Right renal cortex interstitium (tissue), 3 donors: ENCODE results near the gene NACC1. TPM values are rescaled to one million over a fixed set of nuclear protein-coding genes. Genes with fewer than 3 reads are reported as not detected.
A peak's percentile ranks its signal among the peaks of the same experiment; 100 is the strongest.

Source experiments
- DNase-seq, 3 donors: peaks; one replicate each; pipeline ENCODE4 v3.0.0-alpha.2; 2013; ENCODE audit warnings: low read depth in 3 of 3, low spot score in 2 of 3
- polyA plus RNA-seq, 3 donors: library from polyadenylated mRNA; unstranded; fragments of 120-200 nt; gene quantifications; one replicate each; pipeline ENCODE4 v1.2.1, GENCODE V29; 2013; ENCODE audit not compliant: insufficient read length in 3 of 3

Gene NACC1
- 10 to 100 TPM; 18.3 to 23.9 (median 21.2) TPM for polyA plus RNA-seq

GRCh38 chr19:13117772-13118423 lies at the start of gene NACC1:
Gene NACC1 (plus strand): TSS chr19:13118264. CDS start chr19:13135208, 16,944 bp downstream.
- peak in 2 of 3 donors; percentile 76 to 77 for DNase-seq

- DNase-seq = no peak
These were observed 48.4 kb upstream of the NACC1 start for GRCh38 chr19:13069415-13070359.

GRCh38 chr19:13070425-13071140 lies 47.5 kb upstream of the NACC1 start:
- no peak for DNase-seq

- DNase-seq = no peak
These were observed 46.4 kb upstream of the NACC1 start for GRCh38 chr19:13071444-13072187.

- no peak for DNase-seq
These were observed 45.7 kb upstream of the NACC1 start for GRCh38 chr19:13072188-13072908.

DNA sequence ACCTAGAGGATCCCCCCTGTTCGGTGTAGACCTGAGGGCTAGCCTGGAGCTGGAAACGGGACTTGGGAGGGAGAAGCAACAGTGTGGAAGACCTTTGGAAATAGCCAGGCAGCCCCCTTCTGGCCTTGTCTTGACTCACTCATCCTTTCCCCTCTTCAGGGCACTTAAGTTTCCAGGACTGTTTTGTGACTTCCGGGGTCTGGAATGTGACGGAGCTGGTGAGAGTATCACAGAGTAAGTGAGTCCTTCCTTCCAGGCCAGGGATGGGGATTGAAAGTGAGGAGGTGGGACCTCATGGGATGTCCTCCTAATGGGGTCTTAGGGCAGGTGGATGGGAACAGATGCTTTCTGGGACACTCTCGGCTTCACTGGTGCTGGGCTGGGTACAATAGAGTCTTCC lies 44.8 kb upstream of the NACC1 start:
- no peak for DNase-seq

- DNase-seq = no peak
These were observed 43.7 kb upstream of the NACC1 start for GRCh38 chr19:13074378-13074777.

- DNase-seq = no peak
These were observed 41.7 kb upstream of the NACC1 start for GRCh38 chr19:13076320-13076719.

DNA sequence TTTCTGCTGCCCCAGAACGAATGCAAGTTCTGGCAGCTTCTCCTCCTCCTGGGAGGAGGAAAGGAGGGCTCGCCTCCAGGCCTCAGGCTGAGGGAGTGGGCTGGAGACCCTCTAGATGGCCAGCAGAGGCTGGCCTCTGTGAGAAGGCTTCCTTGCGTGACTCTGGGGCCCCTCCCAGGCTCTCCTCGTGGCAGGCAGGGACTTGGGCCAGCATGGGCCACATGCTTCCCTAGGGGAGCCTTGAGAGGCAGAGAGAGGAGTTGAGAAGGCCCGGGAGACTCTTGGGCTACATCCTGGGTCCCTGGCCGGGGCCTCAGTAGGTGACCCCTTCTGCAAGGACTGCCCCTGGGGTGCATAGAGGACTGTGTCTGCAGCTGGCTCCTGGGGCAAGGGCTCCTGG lies 41.3 kb upstream of the NACC1 start:
- no peak for DNase-seq

DNA sequence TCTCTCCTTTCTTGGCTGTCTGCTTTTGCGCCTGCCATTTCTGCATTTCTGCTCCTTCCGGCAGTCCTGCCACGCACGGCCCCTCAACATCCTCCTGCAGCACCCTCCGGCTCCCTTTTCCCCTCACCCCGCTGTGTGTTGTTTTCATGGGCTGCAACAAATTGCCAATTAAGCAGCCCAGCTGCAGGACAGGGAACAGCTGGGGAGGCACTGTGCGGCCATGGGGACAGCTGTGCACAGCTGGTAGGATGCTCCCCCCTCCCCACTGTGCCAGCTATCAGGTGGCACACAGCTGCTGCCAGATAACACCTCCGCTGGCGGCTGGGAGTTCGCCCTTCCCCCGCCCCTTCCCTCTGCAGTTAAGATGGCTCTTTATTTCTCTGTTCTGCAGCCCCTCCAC lies 40.8 kb upstream of the NACC1 start:
- no peak for DNase-seq

- DNase-seq = no peak
These were observed 39.7 kb upstream of the NACC1 start for GRCh38 chr19:13078381-13078780.

- no peak for DNase-seq
These were observed 39.0 kb upstream of the NACC1 start for GRCh38 chr19:13078897-13079541.

GRCh38 chr19:13079542-13079986 lies 38.5 kb upstream of the NACC1 start:
- no peak for DNase-seq

DNA sequence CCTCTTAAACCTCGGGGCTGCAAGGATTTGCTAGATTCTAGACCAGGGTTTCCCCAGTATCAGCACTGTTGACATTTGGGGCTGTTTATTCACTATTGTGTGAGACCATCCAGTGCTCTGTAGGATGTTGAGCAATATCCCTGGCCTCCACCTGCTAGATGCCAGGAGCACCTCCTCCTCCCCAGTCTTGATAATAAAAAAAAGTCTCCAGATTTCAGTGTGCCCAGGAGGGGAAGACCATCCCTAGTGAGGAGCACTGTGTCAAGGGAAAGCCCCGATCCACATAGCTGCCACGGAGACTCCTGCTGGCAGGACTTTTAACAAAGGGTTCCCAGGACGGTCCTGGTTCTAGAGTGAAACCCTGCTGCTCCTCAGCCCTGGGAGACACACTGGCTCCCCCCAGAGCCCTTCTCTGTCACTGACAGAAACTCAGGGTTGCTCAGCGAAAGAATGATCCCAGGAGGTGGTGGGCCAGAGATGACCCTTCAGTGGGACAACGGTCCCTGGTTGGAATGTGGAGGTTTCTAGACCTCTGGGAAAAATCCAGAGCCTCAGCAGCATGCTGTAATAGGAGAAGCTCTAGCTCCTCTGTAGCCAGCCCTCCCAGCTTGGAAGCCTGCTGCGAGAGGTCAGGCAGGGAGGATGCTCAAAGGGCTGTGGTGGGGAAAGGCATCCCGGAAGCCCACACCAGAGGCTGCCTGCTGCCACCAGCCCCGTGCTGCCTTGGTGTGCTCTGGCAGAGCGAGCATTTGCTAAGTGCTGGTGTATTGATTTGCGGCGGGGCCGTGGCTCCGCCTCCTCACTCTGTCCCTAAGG lies 35.7 kb upstream of the NACC1 start:
- no peak for DNase-seq

GRCh38 chr19:13083008-13083404 lies 35.1 kb upstream of the NACC1 start:
- DNase-seq = no peak

GRCh38 chr19:13083627-13084026 lies 34.4 kb upstream of the NACC1 start:
- DNase-seq = no peak

DNA sequence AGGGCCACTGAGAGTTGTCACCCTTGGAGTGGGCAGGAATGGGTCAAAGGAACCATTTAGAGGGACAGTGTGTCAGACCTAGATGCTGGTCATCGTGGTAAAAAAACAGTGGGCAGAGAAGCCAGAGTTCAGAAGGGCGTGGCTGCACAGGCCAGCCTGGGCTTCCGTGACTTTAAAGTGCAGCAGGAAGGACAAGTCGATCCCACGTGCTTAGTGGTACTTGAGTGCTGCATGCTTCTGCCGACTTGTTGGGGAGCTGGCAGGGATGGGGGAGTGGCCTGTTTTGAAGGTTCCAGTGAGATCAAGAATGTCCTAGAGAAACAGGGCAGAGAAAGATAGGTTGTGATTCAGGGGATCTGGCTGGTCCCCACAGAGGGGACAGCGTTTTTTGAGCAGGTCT lies 32.4 kb upstream of the NACC1 start:
- DNase-seq = no peak

DNA sequence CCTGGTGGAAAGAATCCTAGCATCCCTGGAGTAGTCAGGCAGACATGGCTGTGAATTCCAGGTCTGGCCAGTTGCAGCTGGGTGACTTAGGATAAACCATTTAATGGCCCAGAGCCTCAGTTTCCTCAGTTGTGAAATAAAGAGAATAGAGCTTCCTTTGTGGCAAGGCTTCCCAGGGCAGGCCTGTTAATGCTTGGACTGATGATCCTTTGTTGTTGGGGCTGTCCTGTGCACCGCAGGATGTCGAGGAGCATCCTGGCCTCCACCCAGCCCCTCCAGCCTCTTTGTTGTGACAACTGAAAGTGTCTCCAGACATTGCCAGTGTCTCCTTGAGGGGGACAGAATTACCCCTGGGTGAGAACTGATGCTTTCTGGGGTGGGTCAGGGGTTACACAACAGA lies 31.7 kb upstream of the NACC1 start:
- DNase-seq = no peak
